C4-2B (cell line): ENCODE measurements around the gene PDE4B.

Experiments
- CTCF ChIP-seq: fragments of 450-650 bp; conservative IDR thresholded peaks from 2 replicates; pipeline ENCODE4 v1.5.1; 2017; ENCODE audit warnings: mild to moderate bottlenecking
- ZFX ChIP-seq: fragments of 450-650 bp; IDR thresholded peaks from 2 replicates; pipeline ENCODE4 v1.6.1; 2017

GRCh38 chr1:66132324-66132723 is 339.6 kb downstream of the PDE4B start:
- TF ChIP-seq CTCF, result no peak
- TF ChIP-seq ZFX, result no peak
